ENCODE results near the gene TRIM31.

Gene TRIM31

DNA sequence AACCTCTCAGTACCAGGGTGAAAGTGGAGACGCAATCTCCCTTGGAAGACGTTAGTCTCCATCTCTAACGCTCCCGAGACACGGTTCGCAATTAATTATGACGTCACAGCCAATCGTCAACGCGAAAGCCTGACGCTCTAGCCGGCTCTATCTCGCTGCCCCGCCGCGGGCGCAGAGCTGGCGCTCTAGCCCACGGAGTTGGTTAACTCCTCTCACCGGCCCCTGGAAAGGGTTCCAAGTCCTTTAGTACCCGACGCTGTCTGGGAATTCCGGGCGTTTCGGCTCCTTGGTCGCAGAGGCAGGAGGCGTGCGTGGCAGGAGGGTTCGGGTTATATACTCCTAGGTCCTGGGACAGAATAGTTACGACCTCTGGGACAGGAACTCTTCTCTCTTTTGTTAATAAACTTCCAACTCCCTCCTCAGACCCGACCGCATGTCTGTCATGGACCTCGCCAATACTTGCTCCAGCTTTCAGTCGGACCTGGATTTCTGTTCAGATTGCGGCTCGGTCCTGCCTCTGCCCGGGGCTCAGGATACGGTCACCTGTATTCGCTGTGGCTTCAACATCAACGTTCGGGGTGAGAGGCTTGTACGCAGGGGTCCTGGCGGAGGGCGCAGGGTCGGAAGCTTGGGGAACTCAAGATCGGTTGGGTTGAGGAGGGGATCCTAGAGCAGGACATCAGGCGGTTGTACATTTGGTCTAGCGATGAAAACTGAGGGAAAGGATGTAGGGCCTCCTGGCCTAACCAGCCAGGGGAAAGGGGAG lies 51.6 kb downstream of the TRIM31 start, which contains the start of gene POLR1H:
Gene POLR1H, plus strand, starts transcription at position 174 of the 766 bp plus-strand sequence. Its CDS starts 260 bp downstream, at position 434.
- Histone ChIP-seq H3K9me3 (ENCODE audit: insufficient read depth, low read length) (no peaks in the 10 kb centered on the region), H3K36me3 (ENCODE audit: low read length) (peaks cover 21% of the 10 kb centered on the region; the same call in 1 of the 2 replicates), H3K9ac (ENCODE audit: low read length) (peak within 1 kb of the TSS; percentile 77), H3K79me2 (ENCODE audit: insufficient read depth, low read length) (peaks cover 30% of the 10 kb centered on the region), H4K20me1 (ENCODE audit: low read depth, low read length) (no peaks in the 10 kb centered on the region), H3F3A (ENCODE audit: insufficient read depth) (peaks cover 25% of the 10 kb centered on the region), H3K9me2 (replicated peaks; ENCODE audit: insufficient read depth, low read length) (no peaks in the 10 kb centered on the region), H3K27me3 (ENCODE audit: low read length) (no peaks in the 10 kb centered on the region), H3K27ac (ENCODE audit: low read depth, low read length) (peak within 1 kb of the TSS; percentile 48), H2AFZ (ENCODE audit: low read depth, low read length, severe bottlenecking) (peak within 1 kb of the TSS; percentile 90), H3K4me3 (ENCODE audit: insufficient read depth, low read length, poor library complexity, severe bottlenecking) (peak within 1 kb of the TSS; percentile 96), H3K4me2 (ENCODE audit: low read depth, low read length, poor library complexity, severe bottlenecking) (peak within 1 kb of the TSS; percentile 77)
- TF ChIP-seq, protein P1, sequence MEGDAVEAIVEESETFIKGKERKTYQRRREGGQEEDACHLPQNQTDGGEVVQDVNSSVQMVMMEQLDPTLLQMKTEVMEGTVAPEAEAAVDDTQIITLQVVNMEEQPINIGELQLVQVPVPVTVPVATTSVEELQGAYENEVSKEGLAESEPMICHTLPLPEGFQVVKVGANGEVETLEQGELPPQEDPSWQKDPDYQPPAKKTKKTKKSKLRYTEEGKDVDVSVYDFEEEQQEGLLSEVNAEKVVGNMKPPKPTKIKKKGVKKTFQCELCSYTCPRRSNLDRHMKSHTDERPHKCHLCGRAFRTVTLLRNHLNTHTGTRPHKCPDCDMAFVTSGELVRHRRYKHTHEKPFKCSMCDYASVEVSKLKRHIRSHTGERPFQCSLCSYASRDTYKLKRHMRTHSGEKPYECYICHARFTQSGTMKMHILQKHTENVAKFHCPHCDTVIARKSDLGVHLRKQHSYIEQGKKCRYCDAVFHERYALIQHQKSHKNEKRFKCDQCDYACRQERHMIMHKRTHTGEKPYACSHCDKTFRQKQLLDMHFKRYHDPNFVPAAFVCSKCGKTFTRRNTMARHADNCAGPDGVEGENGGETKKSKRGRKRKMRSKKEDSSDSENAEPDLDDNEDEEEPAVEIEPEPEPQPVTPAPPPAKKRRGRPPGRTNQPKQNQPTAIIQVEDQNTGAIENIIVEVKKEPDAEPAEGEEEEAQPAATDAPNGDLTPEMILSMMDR (IDR thresholded peaks at IDR 0.05; ENCODE audit: insufficient read depth, low read length, poor library complexity, severe bottlenecking): no peak
- TF ChIP-seq EZH2phosphoT487 (conservative IDR thresholded peaks at IDR 0.05; ENCODE audit: low read length): no peak

DNA sequence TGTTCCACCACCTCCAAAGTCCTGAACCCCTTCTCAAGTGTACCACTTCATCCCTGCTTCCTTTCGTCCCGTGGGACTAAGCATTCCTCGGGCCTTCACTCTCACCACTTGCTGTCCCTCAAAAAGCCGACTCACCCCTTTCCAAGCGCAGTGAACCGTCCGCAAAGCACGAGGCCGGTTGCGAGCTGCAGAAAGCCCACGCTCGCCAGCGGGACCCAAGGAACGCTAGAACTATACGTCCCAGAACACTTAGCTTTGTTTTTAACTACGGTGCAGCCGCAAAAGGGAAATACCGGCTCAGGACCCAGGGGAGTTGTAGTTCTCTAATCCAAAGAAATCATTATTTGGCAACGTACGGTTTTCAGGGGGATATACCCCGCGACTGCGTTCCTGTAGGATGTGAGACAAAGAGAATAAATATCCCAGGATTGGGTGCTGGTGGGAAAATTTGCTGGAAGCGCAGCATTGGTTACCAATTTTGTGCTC lies 52.2 kb downstream of the TRIM31 start:
- Histone ChIP-seq H3K27me3 (ENCODE audit: low read length) (no peaks in the 10 kb centered on the region), H3K4me2 (ENCODE audit: low read depth, low read length, poor library complexity, severe bottlenecking) (peak overlapping the region; percentile 77), H3K9me3 (ENCODE audit: insufficient read depth, low read length) (no peaks in the 10 kb centered on the region), H2AFZ (ENCODE audit: low read depth, low read length, severe bottlenecking) (peak overlapping the region; percentile 90), H3K4me3 (ENCODE audit: insufficient read depth, low read length, poor library complexity, severe bottlenecking) (peak overlapping the region; percentile 96), H3K27ac (ENCODE audit: low read depth, low read length) (peak overlapping the region; percentile 13; the same call in 1 of the 2 replicates), H3K9me2 (replicated peaks; ENCODE audit: insufficient read depth, low read length) (no peaks in the 10 kb centered on the region), H4K20me1 (ENCODE audit: low read depth, low read length) (no peaks in the 10 kb centered on the region), H3K79me2 (ENCODE audit: insufficient read depth, low read length) (peaks cover 30% of the 10 kb centered on the region), H3K36me3 (ENCODE audit: low read length) (peaks cover 21% of the 10 kb centered on the region; the same call in 1 of the 2 replicates), H3F3A (ENCODE audit: insufficient read depth) (peaks cover 19% of the 10 kb centered on the region), H3K9ac (ENCODE audit: low read length) (peak overlapping the region; percentile 77)
- TF ChIP-seq, protein P1 (IDR thresholded peaks at IDR 0.05; ENCODE audit: insufficient read depth, low read length, poor library complexity, severe bottlenecking): no peak
- TF ChIP-seq EZH2phosphoT487 (conservative IDR thresholded peaks at IDR 0.05; ENCODE audit: low read length): no peak

DNA sequence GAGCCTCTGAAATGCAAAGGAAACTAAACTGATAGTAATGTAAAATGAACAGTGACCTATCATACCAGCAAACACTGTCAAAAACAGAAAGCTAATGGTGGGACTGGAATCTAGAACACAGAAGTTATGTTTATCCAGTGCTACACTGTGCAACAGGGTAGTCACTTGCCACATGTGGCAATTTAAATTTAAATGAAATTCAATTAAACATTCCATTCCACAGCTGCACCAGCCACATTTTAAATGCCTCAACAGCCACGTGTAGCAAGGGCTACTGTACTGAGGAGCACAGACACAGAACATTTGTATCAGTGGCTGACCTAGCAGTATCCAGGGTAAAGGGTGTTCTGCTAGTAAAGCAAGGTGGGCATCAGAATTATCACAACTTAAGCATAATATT lies 57.4 kb downstream of the TRIM31 start:
- TF ChIP-seq EZH2phosphoT487 (conservative IDR thresholded peaks at IDR 0.05; ENCODE audit: low read length): no peak
- TF ChIP-seq, protein P1 (IDR thresholded peaks at IDR 0.05; ENCODE audit: insufficient read depth, low read length, poor library complexity, severe bottlenecking): no peak
- no peak overlapping the region for H3K9ac ChIP-seq (ENCODE audit: low read length)
- no peaks in the 10 kb centered on the region for H3F3A ChIP-seq (ENCODE audit: insufficient read depth)

More for the DNA sequence above, 57.4 kb downstream of the TRIM31 start:
- no peak overlapping the region for H3K4me3 ChIP-seq (ENCODE audit: insufficient read depth, low read length, poor library complexity, severe bottlenecking)
- H3K9me3 ChIP-seq (ENCODE audit: insufficient read depth, low read length): no peaks in the 10 kb centered on the region
- no peak overlapping the region for H2AFZ ChIP-seq (ENCODE audit: low read depth, low read length, severe bottlenecking)
- no peaks in the 10 kb centered on the region for H4K20me1 ChIP-seq (ENCODE audit: low read depth, low read length)
- no peaks in the 10 kb centered on the region for H3K9me2 ChIP-seq (replicated peaks; ENCODE audit: insufficient read depth, low read length)
- H3K79me2 ChIP-seq (ENCODE audit: insufficient read depth, low read length): peaks cover 5% of the 10 kb centered on the region; the same call in 1 of the 2 replicates
- H3K36me3 ChIP-seq (ENCODE audit: low read length): 0 out of 2 replicates have a peak, but pooled peaks cover 2% of the 10 kb centered on the region
- no peaks in the 10 kb centered on the region for H3K27me3 ChIP-seq (ENCODE audit: low read length)
- H3K27ac ChIP-seq (ENCODE audit: low read depth, low read length): no peak overlapping the region
- H3K4me2 ChIP-seq (ENCODE audit: low read depth, low read length, poor library complexity, severe bottlenecking): no peak overlapping the region

Measured in SU-DHL-6 (cell line).